Measurements from ENCODE around the gene TMEFF1. TPM values are rescaled to one million over a fixed set of nuclear protein-coding genes. Genes with fewer than 3 reads are reported as not detected.
"Not testable (repeated sequence)": the region's sequence is repeated elsewhere in the genome, so short reads cannot be mapped to it uniquely, and the experiment has no call there.

TMEFF1 gene
- total RNA-seq, 1 experiment from 2014 or later, result 3.3 TPM

GRCh38 chr9:100440487-100440886, 32.5 kb upstream of the TMEFF1 start:
- ATAC-seq; H2AFZ ChIP-seq (ENCODE audit: low read depth, low read length, poor library complexity, severe bottlenecking); H3K9ac ChIP-seq (ENCODE audit: low read length); H3K27ac ChIP-seq (ENCODE audit: low read depth, low read length); H3K27me3 ChIP-seq (ENCODE audit: insufficient read depth, low read length); H3K4me1 ChIP-seq (ENCODE audit: control insufficient read depth in 1 of 2, insufficient read depth in 2 of 2, low read length in 2 of 2); RAD21 ChIA-PET (ENCODE audit: low non-redundant PET in 1 of 2, low total read pairs in 2 of 2, uncharacterized antibody in 2 of 2, unreplicated experiment in 2 of 2); H3K4me2 ChIP-seq (ENCODE audit: low read length); BruUV-seq (replicated peaks); H3K4me3 ChIP-seq (replicated peaks in 1 of 2; ENCODE audit: low read depth in 1 of 2, low read length in 2 of 2); H3K9me2 ChIP-seq (ENCODE audit: insufficient read depth); H3K9me3 ChIP-seq (ENCODE audit: control insufficient read depth in 1 of 2, insufficient read depth in 1 of 2, low read depth in 1 of 2, low read length in 2 of 2); intact Hi-C loops (cut with micrococcal nuclease); H4K20me1 ChIP-seq (ENCODE audit: insufficient read depth); DNase-seq (ENCODE audit: low read depth, low spot score); POLR2A ChIA-PET; CTCF ChIA-PET; H3K36me3 ChIP-seq (ENCODE audit: control insufficient read depth in 1 of 2, insufficient read depth in 2 of 2, low read length in 2 of 2): not testable (repeated sequence)
- peaks cover 49% of the 10 kb centered on the region for H3K79me2 ChIP-seq (ENCODE audit: insufficient read depth, low read length)

DNA sequence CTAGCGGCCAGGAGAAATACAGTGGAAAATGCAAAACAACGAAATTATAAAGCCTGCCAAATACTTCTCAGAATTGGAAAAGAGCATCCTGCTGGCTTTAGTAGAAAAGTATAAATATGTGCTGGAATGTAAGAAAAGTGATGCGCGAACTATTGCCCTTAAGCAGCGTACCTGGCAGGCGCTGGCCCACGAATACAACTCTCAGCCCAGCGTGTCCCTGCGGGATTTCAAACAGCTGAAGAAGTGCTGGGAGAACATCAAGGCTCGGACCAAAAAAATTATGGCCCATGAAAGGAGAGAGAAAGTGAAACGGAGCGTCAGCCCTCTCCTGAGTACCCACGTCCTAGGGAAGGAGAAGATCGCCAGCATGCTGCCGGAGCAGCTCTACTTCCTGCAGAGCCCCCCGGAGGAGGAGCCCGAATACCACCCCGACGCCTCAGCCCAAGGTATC, 31.0 kb upstream of the TMEFF1 start:
- DNase-seq (ENCODE audit: low read depth, low spot score), result no peak
- no peak overlapping the region for H3K4me3 ChIP-seq (replicated peaks in 1 of 2; ENCODE audit: low read depth in 1 of 2, low read length in 2 of 2)
- intact Hi-C loops (cut with micrococcal nuclease), result no loop called here
- peaks cover 41% of the 10 kb centered on the region for H3K79me2 ChIP-seq (ENCODE audit: insufficient read depth, low read length)
- H3K27me3 ChIP-seq (ENCODE audit: insufficient read depth, low read length), result no peaks in the 10 kb centered on the region
- no TSS peak for BruUV-seq (replicated peaks)
- ChIA-PET RAD21 (ENCODE audit: low non-redundant PET in 1 of 2, low total read pairs in 2 of 2, uncharacterized antibody in 2 of 2, unreplicated experiment in 2 of 2) (no interaction called here), POLR2A (no interaction called here), CTCF (no interaction called here)
- H3K9me2 ChIP-seq (ENCODE audit: insufficient read depth), result no peaks in the 10 kb centered on the region
- no peak overlapping the region for H3K9ac ChIP-seq (ENCODE audit: low read length)
- TF ChIP-seq CEBPB (IDR thresholded peaks at IDR 0.05; ENCODE audit: low read depth) (no peak), ZFX (IDR thresholded peaks at IDR 0.05) (no peak), SRF (IDR thresholded peaks at IDR 0.05; ENCODE audit: low read depth) (no peak), CBX3 (IDR thresholded peaks at IDR 0.05; ENCODE audit: low read depth) (no peak), FOSL1 (IDR thresholded peaks at IDR 0.05; ENCODE audit: low read depth) (no peak), MAX (IDR thresholded peaks at IDR 0.05) (no peak), RAD21 (IDR thresholded peaks at IDR 0.05; ENCODE audit: low read depth) (no peak), ELF1 (IDR thresholded peaks at IDR 0.05; ENCODE audit: borderline replicate concordance, low read depth) (no peak), SP1 (IDR thresholded peaks at IDR 0.05; ENCODE audit: low read depth) (no peak), EZH2 (IDR thresholded peaks at IDR 0.05) (no peak), EZH2phosphoT487 (IDR thresholded peaks at IDR 0.05; ENCODE audit: borderline replicate concordance) (no peak), YY1 (IDR thresholded peaks at IDR 0.05; ENCODE audit: extremely low read depth, insufficient replicate concordance, low read depth, low read length) (no peak)
- TF ChIP-seq, protein P1, sequence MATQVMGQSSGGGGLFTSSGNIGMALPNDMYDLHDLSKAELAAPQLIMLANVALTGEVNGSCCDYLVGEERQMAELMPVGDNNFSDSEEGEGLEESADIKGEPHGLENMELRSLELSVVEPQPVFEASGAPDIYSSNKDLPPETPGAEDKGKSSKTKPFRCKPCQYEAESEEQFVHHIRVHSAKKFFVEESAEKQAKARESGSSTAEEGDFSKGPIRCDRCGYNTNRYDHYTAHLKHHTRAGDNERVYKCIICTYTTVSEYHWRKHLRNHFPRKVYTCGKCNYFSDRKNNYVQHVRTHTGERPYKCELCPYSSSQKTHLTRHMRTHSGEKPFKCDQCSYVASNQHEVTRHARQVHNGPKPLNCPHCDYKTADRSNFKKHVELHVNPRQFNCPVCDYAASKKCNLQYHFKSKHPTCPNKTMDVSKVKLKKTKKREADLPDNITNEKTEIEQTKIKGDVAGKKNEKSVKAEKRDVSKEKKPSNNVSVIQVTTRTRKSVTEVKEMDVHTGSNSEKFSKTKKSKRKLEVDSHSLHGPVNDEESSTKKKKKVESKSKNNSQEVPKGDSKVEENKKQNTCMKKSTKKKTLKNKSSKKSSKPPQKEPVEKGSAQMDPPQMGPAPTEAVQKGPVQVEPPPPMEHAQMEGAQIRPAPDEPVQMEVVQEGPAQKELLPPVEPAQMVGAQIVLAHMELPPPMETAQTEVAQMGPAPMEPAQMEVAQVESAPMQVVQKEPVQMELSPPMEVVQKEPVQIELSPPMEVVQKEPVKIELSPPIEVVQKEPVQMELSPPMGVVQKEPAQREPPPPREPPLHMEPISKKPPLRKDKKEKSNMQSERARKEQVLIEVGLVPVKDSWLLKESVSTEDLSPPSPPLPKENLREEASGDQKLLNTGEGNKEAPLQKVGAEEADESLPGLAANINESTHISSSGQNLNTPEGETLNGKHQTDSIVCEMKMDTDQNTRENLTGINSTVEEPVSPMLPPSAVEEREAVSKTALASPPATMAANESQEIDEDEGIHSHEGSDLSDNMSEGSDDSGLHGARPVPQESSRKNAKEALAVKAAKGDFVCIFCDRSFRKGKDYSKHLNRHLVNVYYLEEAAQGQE (IDR thresholded peaks at IDR 0.05; ENCODE audit: low read depth), result no peak
- TF ChIP-seq, protein P2, sequence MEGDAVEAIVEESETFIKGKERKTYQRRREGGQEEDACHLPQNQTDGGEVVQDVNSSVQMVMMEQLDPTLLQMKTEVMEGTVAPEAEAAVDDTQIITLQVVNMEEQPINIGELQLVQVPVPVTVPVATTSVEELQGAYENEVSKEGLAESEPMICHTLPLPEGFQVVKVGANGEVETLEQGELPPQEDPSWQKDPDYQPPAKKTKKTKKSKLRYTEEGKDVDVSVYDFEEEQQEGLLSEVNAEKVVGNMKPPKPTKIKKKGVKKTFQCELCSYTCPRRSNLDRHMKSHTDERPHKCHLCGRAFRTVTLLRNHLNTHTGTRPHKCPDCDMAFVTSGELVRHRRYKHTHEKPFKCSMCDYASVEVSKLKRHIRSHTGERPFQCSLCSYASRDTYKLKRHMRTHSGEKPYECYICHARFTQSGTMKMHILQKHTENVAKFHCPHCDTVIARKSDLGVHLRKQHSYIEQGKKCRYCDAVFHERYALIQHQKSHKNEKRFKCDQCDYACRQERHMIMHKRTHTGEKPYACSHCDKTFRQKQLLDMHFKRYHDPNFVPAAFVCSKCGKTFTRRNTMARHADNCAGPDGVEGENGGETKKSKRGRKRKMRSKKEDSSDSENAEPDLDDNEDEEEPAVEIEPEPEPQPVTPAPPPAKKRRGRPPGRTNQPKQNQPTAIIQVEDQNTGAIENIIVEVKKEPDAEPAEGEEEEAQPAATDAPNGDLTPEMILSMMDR (IDR thresholded peaks at IDR 0.05 in 2 of 3, conservative IDR thresholded peaks at IDR 0.05 in 1 of 3; ENCODE audit: borderline replicate concordance in 1 of 3, insufficient read depth in 1 of 3, low read depth in 2 of 3, low read length in 2 of 3), result no peak
- TF ChIP-seq, protein P3, sequence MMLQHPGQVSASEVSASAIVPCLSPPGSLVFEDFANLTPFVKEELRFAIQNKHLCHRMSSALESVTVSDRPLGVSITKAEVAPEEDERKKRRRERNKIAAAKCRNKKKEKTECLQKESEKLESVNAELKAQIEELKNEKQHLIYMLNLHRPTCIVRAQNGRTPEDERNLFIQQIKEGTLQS (IDR thresholded peaks at IDR 0.05), result no peak
- peaks cover 4 to 5% of the 10 kb centered on the region in 2 experiments; a peak in 1 of 4 replicates for H3K36me3 ChIP-seq (ENCODE audit: control insufficient read depth in 1 of 2, insufficient read depth in 2 of 2, low read length in 2 of 2)
- H3K4me1 ChIP-seq (ENCODE audit: control insufficient read depth in 1 of 2, insufficient read depth in 2 of 2, low read length in 2 of 2), result no peaks in the 10 kb centered on the region
- H3K9me3 ChIP-seq (ENCODE audit: control insufficient read depth in 1 of 2, insufficient read depth in 1 of 2, low read depth in 1 of 2, low read length in 2 of 2), result no peaks in the 10 kb centered on the region
- no peaks in the 10 kb centered on the region; the same call in 1 of the 2 replicates for H4K20me1 ChIP-seq (ENCODE audit: insufficient read depth)
- H3K4me2 ChIP-seq (ENCODE audit: low read length), result no peak overlapping the region
- no peak overlapping the region for H3K27ac ChIP-seq (ENCODE audit: low read depth, low read length)
- ATAC-seq, result no peak
- no peak overlapping the region for H2AFZ ChIP-seq (ENCODE audit: low read depth, low read length, poor library complexity, severe bottlenecking)

Data from HCT116 (cell line).